Osteocyte (in vitro differentiated cells): Measurements from ENCODE around the gene ARFIP1. TPM values are rescaled to one million over a fixed set of nuclear protein-coding genes. Genes with fewer than 3 reads are reported as not detected.

Experiments used
- DNase-seq: peaks from one replicate; pipeline ENCODE4 v3.0.0; 2021; ENCODE audit warnings: mixed read lengths; ENCODE audit not compliant: unreplicated experiment; ENCODE audit errors: extremely low spot score
- H3K27ac Mint-ChIP-seq: one replicate; pipeline ENCODE4 v1.8.0; 2021; ENCODE audit warnings: mild to moderate bottlenecking, mixed read lengths; ENCODE audit not compliant: unreplicated experiment
- H3K27me3 Mint-ChIP-seq: one replicate; pipeline ENCODE4 v1.8.0; 2021; ENCODE audit warnings: mixed read lengths; ENCODE audit not compliant: unreplicated experiment
- H3K36me3 Mint-ChIP-seq: one replicate; pipeline ENCODE4 v1.8.0; 2021; ENCODE audit warnings: mixed read lengths; ENCODE audit not compliant: unreplicated experiment
- H3K4me1 Mint-ChIP-seq: one replicate; pipeline ENCODE4 v1.8.0; 2021; ENCODE audit warnings: mixed read lengths; ENCODE audit not compliant: unreplicated experiment
- H3K4me3 Mint-ChIP-seq: one replicate; pipeline ENCODE4 v1.8.0; 2021; ENCODE audit warnings: mild to moderate bottlenecking, moderate library complexity, mixed read lengths; ENCODE audit not compliant: unreplicated experiment
- H3K9me3 Mint-ChIP-seq: one replicate; pipeline ENCODE4 v1.8.0; 2021; ENCODE audit warnings: mixed read lengths; ENCODE audit not compliant: unreplicated experiment
- CTCF ChIP-seq: fragments of 200-600 bp; sonication (generic); IDR thresholded peaks from 2 replicates; pipeline ENCODE4 v1.5.0; 2021; ENCODE audit warnings: antibody characterized with exemption, mild to moderate bottlenecking, moderate library complexity
- total RNA-seq: library from RNA; stranded (reverse); gene quantifications from 2 replicates; pipeline ENCODE4 v1.2.1, GENCODE V29; 2021

The ARFIP1 gene
- total RNA-seq, 1 donor from 2014 or later, result 41.9 TPM

GRCh38 chr4:152735396-152735859, 44.3 kb upstream of the ARFIP1 start:
- H3K4me1 Mint-ChIP-seq, result no peaks in the 10 kb centered on the region
- DNase-seq, result no peak
- H3K4me3 Mint-ChIP-seq, result no peak overlapping the region
- H3K27ac Mint-ChIP-seq, result no peak overlapping the region
- TF ChIP-seq CTCF, result peak; percentile 68
- peaks cover 20% of the 10 kb centered on the region for H3K27me3 Mint-ChIP-seq
- no peaks in the 10 kb centered on the region for H3K36me3 Mint-ChIP-seq
- H3K9me3 Mint-ChIP-seq, result no peaks in the 10 kb centered on the region

- Mint-ChIP-seq H3K36me3 (no peaks in the 10 kb centered on the region), H3K27ac (no peak overlapping the region), H3K27me3 (peaks cover 20% of the 10 kb centered on the region), H3K4me1 (no peaks in the 10 kb centered on the region), H3K4me3 (no peak overlapping the region), H3K9me3 (no peaks in the 10 kb centered on the region)
- TF ChIP-seq CTCF, result no peak
- no peak for DNase-seq
Observed at GRCh38 chr4:152735906-152736305, 43.8 kb upstream of the ARFIP1 start.

DNA sequence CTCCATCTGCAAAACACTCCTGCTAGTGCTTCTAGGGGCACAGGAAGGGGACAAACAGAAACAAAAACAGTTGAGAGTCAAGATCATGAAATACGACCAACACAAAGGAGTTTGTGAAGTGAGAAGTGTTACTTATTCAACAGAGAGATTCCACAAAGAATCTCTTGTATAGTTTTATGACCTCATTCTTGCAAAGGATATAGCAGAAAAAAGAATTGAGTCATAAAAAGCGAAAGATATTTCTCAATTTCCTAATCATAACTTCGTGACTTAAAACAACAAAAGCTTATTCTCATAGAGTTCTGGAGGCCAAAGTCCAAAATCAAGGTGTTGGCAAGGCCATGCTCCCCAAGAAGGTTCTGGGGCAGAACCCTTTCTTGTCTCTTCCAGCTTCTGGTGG, 40.9 kb upstream of the ARFIP1 start:
- Mint-ChIP-seq H3K27ac (no peak overlapping the region), H3K4me3 (no peak overlapping the region), H3K27me3 (peaks cover 20% of the 10 kb centered on the region), H3K9me3 (no peaks in the 10 kb centered on the region), H3K36me3 (no peaks in the 10 kb centered on the region), H3K4me1 (no peaks in the 10 kb centered on the region)
- no peak for TF ChIP-seq CTCF
- DNase-seq, result no peak

GRCh38 chr4:152747444-152747843, 32.3 kb upstream of the ARFIP1 start:
- H3K4me3 Mint-ChIP-seq, result no peak overlapping the region
- DNase-seq, result no peak
- no peak overlapping the region for H3K27ac Mint-ChIP-seq
- no peak for TF ChIP-seq CTCF
- no peaks in the 10 kb centered on the region for H3K9me3 Mint-ChIP-seq
- no peaks in the 10 kb centered on the region for H3K4me1 Mint-ChIP-seq
- no peaks in the 10 kb centered on the region for H3K36me3 Mint-ChIP-seq
- peaks cover 8% of the 10 kb centered on the region for H3K27me3 Mint-ChIP-seq

GRCh38 chr4:152748619-152749018, 31.1 kb upstream of the ARFIP1 start:
- no peak for DNase-seq
- Mint-ChIP-seq H3K27me3 (peaks cover 12% of the 10 kb centered on the region), H3K27ac (no peak overlapping the region), H3K36me3 (no peaks in the 10 kb centered on the region), H3K4me3 (no peak overlapping the region), H3K9me3 (no peaks in the 10 kb centered on the region), H3K4me1 (no peaks in the 10 kb centered on the region)
- TF ChIP-seq CTCF, result no peak
